A549 (cell line): ENCODE measurements around the gene NFATC3. TPM values are rescaled to one million over a fixed set of nuclear protein-coding genes. Genes with fewer than 3 reads are reported as not detected.

ENCODE experiments used
- ATAC-seq, 2 experiments: fragments of 200-7000 bp in 1 of 2; fragments of >200 bp in 1 of 2; cut with Nextera tagmentation in 1 of 2; cut with Tn5 transposase in 1 of 2; 3 replicates each; pipeline versions ENCODE4 v1.8.0 to v1.9.1; 2018 to 2020; ENCODE audit warnings: mild to moderate bottlenecking in 1 of 2, moderate library complexity in 1 of 2
- CTCF ChIA-PET: fragments of 300-600 bp; sonication (Branson Sonifier 250); formaldehyde crosslinking; extraction: SDS; loops from one replicate; lab custom pipeline; 2021; ENCODE audit warnings: antibody characterized with exemption, inconsistent platforms; lab: Yijun Ruan, JAX
- POLR2A ChIA-PET: fragments of 350-600 bp; formaldehyde crosslinking; extraction: SDS; loops from one replicate; lab custom pipeline; 2021; ENCODE audit warnings: antibody characterized with exemption, inconsistent platforms; lab: Yijun Ruan, JAX
- DNase-seq, 2 experiments: peaks; one replicate each; pipeline versions ENCODE4 v3.0.0 to v3.0.0-alpha.2; 2011 to 2016; ENCODE audit warnings: low read depth in 1 of 2, low spot score in 1 of 2
- FAIRE-seq: peaks from 2 replicates; lab custom pipeline; 2011; peaks lifted over from hg19 to GRCh38; lab: Jason Lieb, UNC
- H3K27ac ChIP-seq, 2 experiments: fragments of >200 bp; sonication (Bioruptor Twin); formaldehyde crosslinking; 3 replicates each; pipeline ENCODE4 v1.5.1; 2016 to 2017
- H3K4me1 ChIP-seq: fragments of >200 bp; sonication (Bioruptor Twin); formaldehyde crosslinking; 3 replicates; pipeline ENCODE4 v1.6.1; 2016
- H3K4me2 ChIP-seq: fragments of >200 bp; sonication (Bioruptor Twin); formaldehyde crosslinking; 3 replicates; pipeline ENCODE4 v1.6.1; 2016
- H3K4me3 ChIP-seq: fragments of >200 bp; sonication (Bioruptor Twin); formaldehyde crosslinking; 3 replicates; pipeline ENCODE4 v1.5.1; 2016
- H3K9me3 ChIP-seq: fragments of >200 bp; sonication (Bioruptor Twin); formaldehyde crosslinking; 3 replicates; pipeline ENCODE4 v1.6.1; 2016
- CTCF ChIP-seq: fragments of >200 bp; sonication (Bioruptor Twin); formaldehyde crosslinking; IDR thresholded peaks from 3 replicates; pipeline ENCODE4 v1.5.1; 2016
- EHF ChIP-seq: fragments of 250-450 bp; sonication (Bioruptor Pico); IDR thresholded peaks from 2 replicates; pipeline ENCODE4 v1.5.0; 2020; ENCODE audit warnings: mild to moderate bottlenecking
- FOSB ChIP-seq: fragments of 250-450 bp; sonication (Bioruptor Pico); IDR thresholded peaks from 2 replicates; pipeline ENCODE4 v1.5.0; 2020; ENCODE audit warnings: mild to moderate bottlenecking, moderate library complexity
- HDAC2 ChIP-seq: fragments of 200-600 bp; sonication (generic); IDR thresholded peaks from 2 replicates; pipeline ENCODE4 v1.6.1; 2016
- HEYL ChIP-seq: fragments of 250-450 bp; sonication (Bioruptor Pico); IDR thresholded peaks from 2 replicates; pipeline ENCODE4 v1.8.0; 2021; ENCODE audit warnings: mild to moderate bottlenecking, moderate library complexity
- KDM5A ChIP-seq: fragments of 200-600 bp; sonication (generic); IDR thresholded peaks from 2 replicates; pipeline ENCODE4 v1.6.1; 2016; ENCODE audit warnings: antibody characterized with exemption, mild to moderate bottlenecking
- MAFK ChIP-seq: fragments of 450-650 bp; IDR thresholded peaks from 2 replicates; pipeline ENCODE4 v1.6.1; 2014; ENCODE audit not compliant: partially characterized antibody
- MYC ChIP-seq: IDR thresholded peaks from 2 replicates; pipeline ENCODE4 v1.6.1; 2012; ENCODE audit warnings: mild to moderate bottlenecking, inconsistent platforms, low read length, improper control_type of control experiment, borderline replicate concordance
- POLR2AphosphoS2 ChIP-seq: conservative IDR thresholded peaks from 2 replicates; pipeline ENCODE4 v1.6.1; 2012; ENCODE audit warnings: low read length, improper control_type of control experiment, inconsistent platforms
- RAD21 ChIP-seq, 2 experiments: fragments of >200 bp in 1 of 2; sonication (Bioruptor Twin) in 1 of 2; formaldehyde crosslinking in 1 of 2; IDR thresholded peaks in 1 of 2; conservative IDR thresholded peaks in 1 of 2; 2 replicates in 1 of 2; 3 replicates in 1 of 2; pipeline ENCODE4 v1.6.1; 2012 to 2018; ENCODE audit warnings: inconsistent platforms in 1 of 2
- SMC3 ChIP-seq: fragments of >200 bp; sonication (Bioruptor Twin); formaldehyde crosslinking; IDR thresholded peaks from 3 replicates; pipeline ENCODE4 v1.6.1; 2018; ENCODE audit warnings: inconsistent platforms
- WGBS: methylation state at CpG from one replicate; pipeline ENCODE4 v1.1.6; 2017; ENCODE audit errors: missing lambda C conversion rate; 5-methylcytosine and 5-hydroxymethylcytosine counted together
- polyA plus RNA-seq, 4 experiments: library from polyadenylated mRNA; depleted of rRNA in 3 of 4; stranded (reverse); fragments of >200 nt; fragmentation: RNase III in 1 of 4; extraction: RNeasy Plus Mini Kit Qiagen cat#74134 plus additional on column Dnase treatment in 1 of 4; gene quantifications; 2 replicates in 3 of 4; 3 replicates in 1 of 4; pipeline ENCODE4 v1.2.3, GENCODE V29; 2011 to 2017
- TF ChIP-seq, protein P1 (sequence below): fragments of 200-600 bp; sonication (generic); IDR thresholded peaks from 2 replicates; pipeline ENCODE4 v1.6.1; 2016; ENCODE audit warnings: antibody characterized with exemption, mild to moderate bottlenecking, moderate library complexity
- TF ChIP-seq, protein P2 (sequence below): fragments of 150-350 bp; IDR thresholded peaks from 2 replicates; pipeline ENCODE4 v1.6.1; 2014; ENCODE audit warnings: low read depth, mild to moderate bottlenecking, low read length
- TF ChIP-seq, protein P3 (sequence below): IDR thresholded peaks from 2 replicates; pipeline ENCODE4 v1.6.1; 2012

The NFATC3 gene
- polyA plus RNA-seq, 2 of the 4 experiments (the other 2 are of a cell fraction), result 13.3 to 23.9 TPM

GRCh38 chr16:68226116-68226515, 140.9 kb downstream of the NFATC3 start:
- CTCF ChIA-PET, result interaction anchor here (2.1 to 3.5 kb wide), 2 partner anchors 103 to 133 kb away, joined by 5 to 26 read pairs; no protein-coding TSS in a partner anchor
- no peak for DNase-seq
- ATAC-seq, result no peak
- Histone ChIP-seq H3K27ac (no peak overlapping the region), H3K4me2 (no peak overlapping the region), H3K9me3 (no peaks in the 10 kb centered on the region), H3K4me3 (no peak overlapping the region)
- no peak for FAIRE-seq
- no peak for TF ChIP-seq EHF (CRISPR knock-in tag)
- TF ChIP-seq CTCF, result no peak
- TF ChIP-seq FOSB, result no peak
- TF ChIP-seq HEYL, result no peak
- TF ChIP-seq, protein P1, sequence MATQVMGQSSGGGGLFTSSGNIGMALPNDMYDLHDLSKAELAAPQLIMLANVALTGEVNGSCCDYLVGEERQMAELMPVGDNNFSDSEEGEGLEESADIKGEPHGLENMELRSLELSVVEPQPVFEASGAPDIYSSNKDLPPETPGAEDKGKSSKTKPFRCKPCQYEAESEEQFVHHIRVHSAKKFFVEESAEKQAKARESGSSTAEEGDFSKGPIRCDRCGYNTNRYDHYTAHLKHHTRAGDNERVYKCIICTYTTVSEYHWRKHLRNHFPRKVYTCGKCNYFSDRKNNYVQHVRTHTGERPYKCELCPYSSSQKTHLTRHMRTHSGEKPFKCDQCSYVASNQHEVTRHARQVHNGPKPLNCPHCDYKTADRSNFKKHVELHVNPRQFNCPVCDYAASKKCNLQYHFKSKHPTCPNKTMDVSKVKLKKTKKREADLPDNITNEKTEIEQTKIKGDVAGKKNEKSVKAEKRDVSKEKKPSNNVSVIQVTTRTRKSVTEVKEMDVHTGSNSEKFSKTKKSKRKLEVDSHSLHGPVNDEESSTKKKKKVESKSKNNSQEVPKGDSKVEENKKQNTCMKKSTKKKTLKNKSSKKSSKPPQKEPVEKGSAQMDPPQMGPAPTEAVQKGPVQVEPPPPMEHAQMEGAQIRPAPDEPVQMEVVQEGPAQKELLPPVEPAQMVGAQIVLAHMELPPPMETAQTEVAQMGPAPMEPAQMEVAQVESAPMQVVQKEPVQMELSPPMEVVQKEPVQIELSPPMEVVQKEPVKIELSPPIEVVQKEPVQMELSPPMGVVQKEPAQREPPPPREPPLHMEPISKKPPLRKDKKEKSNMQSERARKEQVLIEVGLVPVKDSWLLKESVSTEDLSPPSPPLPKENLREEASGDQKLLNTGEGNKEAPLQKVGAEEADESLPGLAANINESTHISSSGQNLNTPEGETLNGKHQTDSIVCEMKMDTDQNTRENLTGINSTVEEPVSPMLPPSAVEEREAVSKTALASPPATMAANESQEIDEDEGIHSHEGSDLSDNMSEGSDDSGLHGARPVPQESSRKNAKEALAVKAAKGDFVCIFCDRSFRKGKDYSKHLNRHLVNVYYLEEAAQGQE, result no peak
- TF ChIP-seq RAD21 (conservative IDR thresholded peaks at IDR 0.05 in 1 of 2, IDR thresholded peaks at IDR 0.05 in 1 of 2), result no peak
- TF ChIP-seq HDAC2, result no peak
- TF ChIP-seq, protein P2, sequence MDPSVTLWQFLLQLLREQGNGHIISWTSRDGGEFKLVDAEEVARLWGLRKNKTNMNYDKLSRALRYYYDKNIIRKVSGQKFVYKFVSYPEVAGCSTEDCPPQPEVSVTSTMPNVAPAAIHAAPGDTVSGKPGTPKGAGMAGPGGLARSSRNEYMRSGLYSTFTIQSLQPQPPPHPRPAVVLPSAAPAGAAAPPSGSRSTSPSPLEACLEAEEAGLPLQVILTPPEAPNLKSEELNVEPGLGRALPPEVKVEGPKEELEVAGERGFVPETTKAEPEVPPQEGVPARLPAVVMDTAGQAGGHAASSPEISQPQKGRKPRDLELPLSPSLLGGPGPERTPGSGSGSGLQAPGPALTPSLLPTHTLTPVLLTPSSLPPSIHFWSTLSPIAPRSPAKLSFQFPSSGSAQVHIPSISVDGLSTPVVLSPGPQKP, result no peak
- TF ChIP-seq, all 56 proteins: peak for 0
- WGBS, result 93% methylated on average over 4 of the region's 4 CpGs
- POLR2A ChIA-PET, result no interaction called here
- H3K4me1 ChIP-seq, result no peaks in the 10 kb centered on the region

DNA sequence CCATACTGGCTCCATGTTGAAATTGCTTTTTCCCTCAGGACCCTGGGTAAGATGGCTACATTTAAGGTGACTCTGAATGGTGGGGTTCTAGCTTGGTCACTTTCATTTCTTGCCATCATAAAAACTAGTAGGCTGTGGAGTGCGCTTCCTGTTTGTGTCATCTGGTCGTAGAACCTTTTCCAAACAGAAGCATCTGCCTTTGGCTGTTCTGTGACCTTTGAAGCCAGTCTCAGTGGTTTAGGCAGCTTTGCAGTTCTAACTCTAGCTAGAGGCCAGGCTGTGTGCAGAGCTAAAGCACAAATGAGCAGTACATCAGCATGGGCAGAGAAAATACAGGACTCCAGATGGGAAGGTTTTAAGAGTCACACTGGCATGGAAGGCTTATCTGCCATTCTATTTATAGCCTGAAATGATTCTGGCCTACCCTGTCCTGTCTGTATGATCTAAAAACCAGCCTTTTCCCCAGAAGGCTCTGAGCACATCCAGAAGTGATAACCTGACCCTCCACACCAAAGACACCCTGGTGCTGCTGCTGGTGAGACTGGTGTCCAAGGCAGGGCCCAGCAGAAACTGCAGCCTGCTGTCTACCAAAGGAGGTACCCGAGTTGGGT, 142.1 kb downstream of the NFATC3 start:
- no peaks in the 10 kb centered on the region for H3K4me1 ChIP-seq
- no peak for ATAC-seq
- H3K4me2 ChIP-seq, result no peak overlapping the region
- CTCF ChIA-PET, result interaction anchor here (0.6 to 3.5 kb wide), 12 partner anchors 8 to 285 kb away, joined by 3 to 26 read pairs (median 4); partner anchors contain the start of gene NFATC3
- no peaks in the 10 kb centered on the region for H3K9me3 ChIP-seq
- POLR2A ChIA-PET, result interaction anchor here (0.5 kb wide), 1 partner anchor 142 kb away, joined by 4 read pairs; the partner anchor contains the start of gene NFATC3
- TF ChIP-seq SMC3 (no peak), MAFK (no peak), HDAC2 (no peak), POLR2AphosphoS2 (no peak), MYC (no peak), KDM5A (no peak)
- TF ChIP-seq, protein P3, sequence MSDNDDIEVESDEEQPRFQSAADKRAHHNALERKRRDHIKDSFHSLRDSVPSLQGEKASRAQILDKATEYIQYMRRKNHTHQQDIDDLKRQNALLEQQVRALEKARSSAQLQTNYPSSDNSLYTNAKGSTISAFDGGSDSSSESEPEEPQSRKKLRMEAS, result no peak
- TF ChIP-seq, protein P2, result no peak
- FAIRE-seq, result no peak
- no peak for DNase-seq
- no peak overlapping the region for H3K4me3 ChIP-seq
- 73% methylated on average over 3 of the region's 3 CpGs for WGBS
- H3K27ac ChIP-seq, result no peak overlapping the region
